Activated CD4-positive, CD25-positive, alpha-beta regulatory T cell treated with anti-CD3 and anti-CD28 coated beads, Interleukin-2, amount 50 U/mL, for 24 hours (primary cell): ENCODE measurements around the gene RWDD3.
A peak's percentile ranks its signal among the peaks of the same experiment; 100 is the strongest.

ENCODE experiments used
- ATAC-seq, 2 donors: fragments of 150-1000 bp; cut with Tn5 transposase; one replicate each; pipeline ENCODE4 v1.10.0; 2021; ENCODE audit warnings: mild to moderate bottlenecking in 1 of 2, moderate library complexity in 1 of 2

The RWDD3 gene, protein sequence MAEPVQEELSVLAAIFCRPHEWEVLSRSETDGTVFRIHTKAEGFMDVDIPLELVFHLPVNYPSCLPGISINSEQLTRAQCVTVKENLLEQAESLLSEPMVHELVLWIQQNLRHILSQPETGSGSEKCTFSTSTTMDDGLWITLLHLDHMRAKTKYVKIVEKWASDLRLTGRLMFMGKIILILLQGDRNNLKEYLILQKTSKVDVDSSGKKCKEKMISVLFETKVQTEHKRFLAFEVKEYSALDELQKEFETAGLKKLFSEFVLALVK

DNA sequence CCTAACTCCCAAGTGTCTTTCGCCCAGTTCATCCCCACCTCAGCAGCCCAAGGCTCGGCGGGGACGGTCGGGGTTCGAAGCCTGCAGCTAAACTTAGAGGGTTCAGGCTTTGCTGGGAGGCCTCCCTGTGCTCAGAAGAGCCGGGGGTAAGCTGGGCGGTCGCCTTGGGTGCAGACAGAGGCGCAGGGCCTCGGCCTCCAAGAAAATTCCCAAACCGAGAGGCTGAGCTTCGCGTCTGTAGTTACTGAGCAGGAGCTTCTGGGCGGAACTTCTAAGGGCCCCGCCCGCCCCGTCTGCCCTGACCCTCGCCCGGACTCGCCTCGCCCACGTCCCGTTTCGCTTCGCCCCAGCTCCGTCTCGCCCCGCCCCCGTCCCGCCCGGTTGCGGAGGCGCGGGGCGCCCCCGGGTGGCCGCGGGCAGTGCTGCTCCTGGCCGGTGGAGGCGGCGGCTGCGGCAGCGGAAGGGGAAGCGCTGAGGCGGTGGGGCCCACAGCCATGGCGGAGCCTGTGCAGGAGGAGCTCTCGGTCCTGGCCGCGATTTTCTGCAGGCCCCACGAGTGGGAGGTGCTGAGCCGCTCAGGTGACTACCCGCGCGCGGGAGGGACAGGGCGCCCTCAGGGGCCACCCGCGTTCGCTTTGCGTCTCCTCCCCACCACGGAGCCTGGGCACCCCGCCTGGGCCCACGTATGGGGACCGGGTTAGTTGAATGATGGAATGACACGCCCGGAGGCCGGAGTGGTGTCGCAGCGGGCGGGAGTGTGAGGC is at the start of gene RWDD3:
TSS of gene RWDD3 (plus strand) at position 474 of the 764 bp plus-strand sequence. CDS start at position 495, 21 bp downstream.
- peak; percentile 95 for ATAC-seq

DNA sequence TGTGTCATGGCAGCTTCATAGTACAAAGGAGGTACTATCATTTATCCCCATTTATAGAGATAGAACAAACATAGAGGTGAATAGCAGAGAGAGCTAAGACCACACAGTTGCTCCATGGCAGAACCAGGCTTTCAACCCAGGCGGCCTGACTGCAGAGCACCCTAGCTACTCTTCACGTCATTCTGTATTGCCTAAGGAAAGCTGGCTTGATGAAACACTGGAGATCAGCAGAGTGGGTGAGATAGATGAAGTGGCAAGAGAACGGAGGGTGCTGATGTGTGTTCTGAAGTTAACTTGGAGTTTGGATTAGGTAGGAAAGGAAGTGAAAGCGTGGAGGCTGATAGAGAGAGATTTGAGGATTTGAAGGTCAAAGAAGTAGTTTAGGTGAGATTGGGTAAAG is 47.9 kb upstream of the RWDD3 start:
- ATAC-seq = no peak

DNA sequence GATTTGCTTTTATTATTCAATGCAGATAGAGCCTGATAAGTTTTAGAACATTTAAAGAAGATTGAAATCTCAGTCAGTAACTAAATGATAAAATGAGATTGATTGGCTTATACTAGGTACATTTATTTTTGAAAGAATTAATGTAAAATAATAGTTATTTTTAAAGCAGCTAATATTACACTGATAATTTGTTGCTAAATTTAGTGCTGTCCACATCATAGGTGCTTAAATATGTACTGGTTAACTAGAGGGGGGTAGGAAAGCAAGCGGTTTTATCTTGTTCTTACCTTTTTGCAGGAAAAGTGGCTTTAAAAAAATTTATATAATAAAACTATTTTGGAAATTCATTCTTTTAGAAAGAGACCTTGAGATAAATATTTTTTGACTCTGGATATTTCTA is 40.4 kb upstream of the RWDD3 start:
- no peak for ATAC-seq

DNA sequence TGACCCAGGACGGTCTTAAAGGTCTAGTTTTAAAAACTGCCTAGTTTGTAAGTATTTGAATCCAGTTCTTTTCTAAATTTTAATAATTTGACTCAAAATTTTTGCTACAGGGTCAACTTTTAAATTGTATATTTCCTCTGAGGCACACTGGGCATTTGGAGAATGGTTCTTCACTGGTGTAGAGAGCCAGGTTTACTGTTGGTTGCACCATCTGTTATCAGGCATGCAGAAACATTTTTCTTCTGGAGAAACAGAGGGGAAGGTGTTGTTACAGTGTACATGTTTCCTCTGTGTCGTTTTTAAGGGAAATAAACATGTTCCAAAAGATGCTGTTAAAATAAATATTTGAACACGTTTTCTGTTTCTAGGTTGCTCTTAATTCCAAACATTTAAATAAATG is 39.0 kb upstream of the RWDD3 start:
- no peak for ATAC-seq

DNA sequence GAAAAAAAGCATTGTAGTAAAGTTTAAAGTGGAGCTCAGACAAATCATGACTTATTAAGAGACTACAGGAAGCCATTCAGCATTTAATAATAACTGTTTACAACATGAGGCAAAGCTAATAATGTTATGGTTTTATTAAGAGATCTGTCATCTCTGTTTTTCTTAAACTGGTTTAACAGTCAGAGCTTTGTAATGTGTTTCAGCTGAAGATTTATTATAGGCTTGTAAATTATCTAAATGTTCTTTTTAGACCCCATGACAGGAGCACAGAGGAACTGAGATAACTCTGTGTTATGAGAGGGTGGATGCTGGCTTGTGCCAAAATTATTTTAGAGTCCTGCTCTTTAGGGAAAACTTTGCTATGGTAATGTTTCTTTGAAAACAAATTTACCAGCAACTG is 38.0 kb upstream of the RWDD3 start:
- ATAC-seq = no peak

DNA sequence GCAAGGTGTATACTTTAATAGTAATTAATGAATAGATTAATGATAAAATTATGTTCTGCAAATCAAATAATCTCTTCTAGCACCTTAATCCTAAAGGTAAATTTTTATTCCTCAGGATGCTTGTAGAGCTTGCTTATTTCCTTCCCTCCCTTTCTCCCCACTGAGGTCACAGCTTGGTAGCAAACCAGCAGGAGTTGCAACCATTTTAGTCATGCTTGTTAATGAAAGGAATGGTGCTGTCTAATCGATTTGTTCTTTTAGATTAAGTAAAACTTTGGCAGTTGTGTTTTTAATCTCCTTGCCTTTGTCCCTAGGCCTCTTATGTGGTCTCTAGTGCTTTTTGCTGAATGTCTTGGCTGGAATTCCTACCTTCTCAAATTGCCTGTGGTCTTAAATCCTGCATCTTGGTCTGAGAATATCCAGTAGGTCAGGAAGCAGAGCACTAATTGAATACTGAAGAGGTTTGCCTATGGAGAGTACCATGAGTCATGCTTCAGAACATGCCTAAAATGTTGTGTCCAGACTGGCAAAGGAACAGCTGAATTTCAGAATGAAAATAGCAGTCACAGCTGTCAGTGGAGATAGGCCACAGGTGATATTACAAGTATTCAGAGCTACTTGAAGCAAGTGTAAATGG is 36.3 kb upstream of the RWDD3 start:
- ATAC-seq = no peak

DNA sequence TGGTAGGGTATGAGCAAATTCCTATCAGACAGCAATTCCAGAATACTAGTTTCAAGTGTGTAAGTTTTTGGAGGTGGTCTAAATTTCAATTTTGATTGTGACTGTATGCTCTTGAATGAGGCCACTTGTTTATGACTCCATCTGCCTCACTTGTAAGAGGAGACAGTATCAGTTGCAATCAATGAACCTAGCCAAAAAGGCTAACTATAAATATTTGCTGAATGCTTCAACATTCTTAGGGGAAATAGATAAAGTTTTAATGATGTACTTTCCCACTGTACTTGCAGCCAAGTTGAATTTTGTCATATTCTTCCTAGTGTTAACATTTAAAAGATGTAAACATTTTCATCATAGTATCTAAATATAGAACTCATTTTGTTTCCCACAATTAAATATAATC is 32.1 kb upstream of the RWDD3 start:
- ATAC-seq = no peak

DNA sequence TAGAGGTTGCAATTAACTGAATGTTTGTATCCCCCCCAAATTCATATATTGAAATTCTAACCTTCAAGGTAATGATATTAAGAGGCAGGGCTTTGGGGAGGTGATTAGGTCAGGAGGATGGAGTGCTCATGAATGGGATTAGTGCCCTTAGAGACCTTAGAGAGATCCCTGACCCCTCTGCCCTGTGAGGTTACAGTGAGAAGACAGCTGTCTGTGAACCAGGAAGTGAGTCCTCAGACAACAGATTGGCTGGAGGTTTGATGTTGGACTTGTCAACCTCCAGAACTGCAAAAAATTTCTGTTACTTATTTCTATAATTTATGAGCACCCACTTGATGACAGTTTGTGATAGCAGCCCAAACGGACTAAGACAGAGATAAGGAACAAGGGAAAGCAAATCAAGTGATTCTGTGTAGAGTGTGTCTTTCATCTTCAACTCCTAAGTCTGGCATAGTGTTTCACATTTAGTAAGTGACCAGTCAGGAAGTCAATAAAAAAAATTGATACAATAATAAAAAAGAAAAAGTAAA is 30.0 kb upstream of the RWDD3 start:
- no peak for ATAC-seq

DNA sequence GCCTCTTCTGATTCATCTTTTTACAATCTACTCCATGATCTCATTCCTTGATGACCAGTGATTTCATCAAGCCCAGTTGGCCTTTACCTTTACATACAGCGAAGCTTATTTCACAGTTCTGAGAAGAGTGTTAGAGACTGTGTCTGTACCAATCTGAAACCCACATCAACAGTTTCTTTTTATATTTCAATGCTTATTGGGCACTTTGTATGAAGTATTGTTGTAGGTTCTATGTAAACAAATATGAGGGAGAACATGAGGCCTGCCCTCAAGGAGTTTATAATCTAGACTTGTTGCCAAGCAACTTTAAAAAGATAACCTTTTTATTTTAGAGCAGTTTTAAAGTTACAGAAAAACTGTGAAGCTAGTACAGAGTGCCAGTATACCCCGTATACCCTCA is 27.5 kb upstream of the RWDD3 start:
- no peak for ATAC-seq

DNA sequence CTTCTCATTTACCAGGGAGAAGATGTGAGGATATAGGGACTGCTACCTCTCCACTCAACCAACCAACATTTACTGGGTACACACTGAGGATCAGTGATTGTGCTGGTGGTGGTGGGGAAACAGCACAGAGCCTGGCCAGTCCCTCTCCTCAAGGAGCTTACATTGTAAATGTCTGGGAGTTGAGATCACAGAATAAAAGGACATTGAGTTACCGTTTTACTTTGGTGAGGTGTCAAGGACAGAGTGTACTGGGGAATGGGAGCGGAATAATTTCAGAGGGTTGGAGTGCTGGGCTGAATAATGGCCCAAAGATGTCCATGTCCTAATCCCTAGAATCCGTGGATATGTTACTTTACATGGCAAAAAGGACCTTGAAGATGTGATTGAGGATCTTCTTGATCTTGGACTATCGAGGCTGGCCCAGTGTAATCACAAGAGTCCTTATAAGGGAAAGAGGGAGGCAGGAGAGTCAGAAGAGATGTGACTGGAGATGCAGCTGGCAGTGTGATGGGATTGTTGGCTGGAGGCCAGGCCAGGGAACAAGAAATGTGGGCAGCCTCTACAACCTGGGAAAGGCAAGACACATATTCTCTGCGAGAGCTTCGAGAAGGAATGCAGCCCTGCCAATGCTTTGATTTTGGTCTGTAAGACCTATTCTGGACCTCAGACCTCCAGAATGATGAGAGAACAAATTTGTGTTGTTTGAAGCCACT is 26.6 kb upstream of the RWDD3 start:
- ATAC-seq = no peak

DNA sequence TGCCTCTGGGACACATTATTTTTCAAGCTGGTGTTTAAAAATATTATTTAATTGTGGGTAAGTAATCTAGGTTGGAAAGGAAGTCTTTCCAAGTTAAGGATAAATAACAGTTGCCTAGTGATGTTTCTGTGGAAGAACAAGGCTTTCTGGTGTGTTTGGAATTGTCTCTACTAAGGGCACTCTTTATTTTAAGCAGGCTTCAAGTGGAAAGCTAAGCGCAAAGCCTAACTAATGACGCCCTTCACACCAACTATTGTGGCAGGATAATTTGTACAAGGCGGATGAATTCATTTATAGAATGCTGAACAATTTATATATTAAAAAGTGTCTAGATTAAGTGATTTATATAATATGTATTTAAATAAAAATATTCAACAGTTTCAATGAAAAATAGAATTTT is 25.1 kb upstream of the RWDD3 start:
- ATAC-seq = no peak

DNA sequence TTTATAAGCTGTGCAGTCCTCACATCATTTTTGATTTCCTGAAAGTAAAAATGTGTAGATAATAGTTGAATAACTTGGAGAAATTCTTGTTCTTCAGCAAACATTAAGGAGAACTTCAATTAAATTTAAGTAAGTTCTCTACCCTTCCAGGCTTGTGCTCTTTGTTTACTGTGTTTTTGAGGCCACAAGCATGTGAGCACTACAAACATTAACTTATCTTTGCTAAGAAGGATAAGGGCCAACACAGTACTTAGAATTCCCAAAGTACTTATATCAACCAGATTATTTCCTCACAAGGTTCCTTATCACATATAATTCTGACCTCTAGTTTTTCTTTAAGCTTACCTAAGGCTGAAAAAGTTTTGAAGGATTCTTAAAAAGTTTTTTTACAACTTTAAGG is 24.7 kb upstream of the RWDD3 start:
- no peak for ATAC-seq

DNA sequence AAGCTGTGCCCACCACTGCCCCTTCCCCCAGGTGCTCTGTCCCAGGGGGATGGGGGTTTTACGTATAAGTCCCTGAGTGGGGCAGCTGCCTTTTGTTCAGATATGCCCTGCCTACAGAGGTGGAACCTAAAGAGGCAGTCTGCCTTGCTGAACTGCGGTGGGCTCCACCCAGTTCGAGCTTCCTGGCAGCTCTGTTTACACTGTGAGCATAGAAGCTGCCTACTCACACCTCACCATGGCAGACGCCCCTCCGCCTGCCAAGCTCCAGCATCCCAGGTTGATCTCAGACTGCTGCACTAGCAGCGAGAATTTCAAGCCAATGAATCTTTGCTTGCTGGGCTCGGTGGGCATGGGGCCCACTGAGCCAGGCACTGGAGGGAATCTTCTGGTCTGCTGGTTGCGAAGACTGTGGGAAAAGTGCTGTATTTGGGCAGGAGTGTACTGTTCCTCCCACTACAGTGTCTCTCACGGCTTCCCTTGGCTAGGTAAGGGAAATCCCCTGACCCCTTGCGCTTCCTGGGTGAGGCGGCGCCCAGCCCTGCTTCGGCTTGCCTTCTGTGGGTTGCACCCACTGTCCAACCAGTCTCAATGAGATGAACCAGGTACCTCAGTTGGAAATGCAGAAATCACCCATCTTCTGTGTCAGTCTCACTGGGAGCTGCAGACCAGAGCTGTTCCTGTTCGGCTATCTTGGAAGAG is 17.6 kb upstream of the RWDD3 start:
- peak in 1 of 2 donors; percentile 61 for ATAC-seq

DNA sequence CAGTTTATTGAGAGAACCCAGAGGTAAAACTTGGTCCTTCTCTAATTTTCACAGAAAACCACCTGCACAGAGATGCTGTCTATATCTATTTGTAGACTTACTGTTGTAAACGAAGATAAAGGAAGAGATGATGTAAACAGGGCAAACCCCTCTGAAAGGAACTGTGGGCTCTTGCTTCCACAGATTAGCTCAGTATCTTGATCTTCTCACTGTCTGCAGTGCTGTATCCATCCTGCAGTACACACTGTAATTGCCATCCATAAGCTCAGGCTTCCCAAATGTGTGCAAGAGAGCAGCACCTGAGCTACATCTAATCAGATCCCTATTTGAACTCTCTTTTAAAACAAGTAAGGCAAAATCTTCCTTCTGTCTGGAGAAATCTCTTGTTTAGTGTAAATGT is 16.6 kb upstream of the RWDD3 start:
- no peak for ATAC-seq

DNA sequence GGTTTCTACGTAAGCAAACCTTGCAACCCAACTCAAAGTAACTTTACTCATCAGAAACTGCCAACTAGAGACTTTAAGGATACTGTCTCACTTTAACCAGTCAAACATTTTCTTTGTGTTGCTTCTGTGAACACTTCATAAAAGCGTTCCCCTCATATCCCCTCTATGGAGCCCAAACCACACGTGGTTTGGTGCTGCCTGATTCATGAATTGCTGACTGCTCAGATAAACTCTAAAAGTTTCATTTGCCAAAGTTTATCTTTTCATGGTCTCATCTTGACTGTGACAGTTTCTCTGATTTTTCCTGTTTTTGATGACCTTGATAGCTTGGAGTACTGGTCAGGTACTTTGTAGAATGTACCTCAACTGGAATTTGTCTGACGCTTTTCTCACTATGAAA is 14.6 kb upstream of the RWDD3 start:
- ATAC-seq = no peak

DNA sequence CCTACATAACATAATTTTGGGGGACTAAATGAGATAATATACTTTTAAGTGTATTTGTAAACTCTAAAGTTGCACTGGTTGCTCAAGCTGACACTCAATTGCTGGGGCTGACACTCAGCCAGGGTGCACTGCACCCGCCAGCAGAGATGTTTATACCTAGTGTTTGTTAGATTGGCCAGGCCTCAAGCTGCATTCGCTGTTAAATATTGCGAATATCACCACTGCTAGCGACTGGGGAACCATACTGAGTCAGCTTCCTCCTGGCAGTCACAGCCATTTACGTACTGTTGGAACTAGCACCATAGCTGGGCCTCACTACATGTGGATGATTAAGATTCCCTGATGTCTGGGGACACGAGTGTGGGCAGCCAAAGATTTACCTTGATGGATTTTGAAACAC is 12.7 kb upstream of the RWDD3 start:
- ATAC-seq = no peak

DNA sequence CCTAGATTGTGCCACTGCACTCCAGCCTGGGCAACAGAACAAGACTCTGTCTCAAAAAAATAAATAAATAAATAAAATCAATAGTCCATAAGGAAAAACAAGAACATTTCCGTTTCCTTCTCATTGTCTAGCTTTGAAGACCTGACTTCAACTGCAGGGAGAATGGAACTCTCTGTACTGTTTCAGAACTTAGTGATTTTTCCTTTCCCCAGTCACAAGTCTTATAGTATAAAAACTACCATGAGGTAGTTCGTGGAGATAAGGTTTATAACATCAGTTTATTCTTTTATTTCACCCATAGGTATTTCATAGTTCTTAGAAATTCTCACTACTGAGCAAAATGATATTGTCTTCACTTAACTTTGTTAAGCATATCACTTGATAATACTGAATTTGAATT is 11.4 kb upstream of the RWDD3 start:
- no peak for ATAC-seq

DNA sequence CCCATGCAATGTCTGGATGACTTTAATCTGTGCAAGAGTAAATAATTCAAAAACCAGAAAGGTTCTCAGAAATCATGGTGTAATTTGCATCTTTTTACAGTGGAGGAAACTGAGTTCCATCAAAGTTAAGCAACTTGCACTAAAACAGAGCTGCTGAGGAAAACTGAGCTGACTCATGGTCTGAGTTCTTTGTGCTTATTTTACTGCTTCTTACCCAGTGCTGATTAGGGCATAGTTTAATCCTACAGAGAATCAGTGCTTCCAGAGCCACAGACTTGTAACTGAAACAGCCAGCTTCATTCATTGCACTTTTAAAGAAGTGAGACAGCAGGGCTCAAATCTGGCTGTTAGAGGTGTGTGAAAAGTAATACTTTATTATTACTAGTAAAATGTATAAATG is 10.9 kb upstream of the RWDD3 start:
- ATAC-seq = no peak

DNA sequence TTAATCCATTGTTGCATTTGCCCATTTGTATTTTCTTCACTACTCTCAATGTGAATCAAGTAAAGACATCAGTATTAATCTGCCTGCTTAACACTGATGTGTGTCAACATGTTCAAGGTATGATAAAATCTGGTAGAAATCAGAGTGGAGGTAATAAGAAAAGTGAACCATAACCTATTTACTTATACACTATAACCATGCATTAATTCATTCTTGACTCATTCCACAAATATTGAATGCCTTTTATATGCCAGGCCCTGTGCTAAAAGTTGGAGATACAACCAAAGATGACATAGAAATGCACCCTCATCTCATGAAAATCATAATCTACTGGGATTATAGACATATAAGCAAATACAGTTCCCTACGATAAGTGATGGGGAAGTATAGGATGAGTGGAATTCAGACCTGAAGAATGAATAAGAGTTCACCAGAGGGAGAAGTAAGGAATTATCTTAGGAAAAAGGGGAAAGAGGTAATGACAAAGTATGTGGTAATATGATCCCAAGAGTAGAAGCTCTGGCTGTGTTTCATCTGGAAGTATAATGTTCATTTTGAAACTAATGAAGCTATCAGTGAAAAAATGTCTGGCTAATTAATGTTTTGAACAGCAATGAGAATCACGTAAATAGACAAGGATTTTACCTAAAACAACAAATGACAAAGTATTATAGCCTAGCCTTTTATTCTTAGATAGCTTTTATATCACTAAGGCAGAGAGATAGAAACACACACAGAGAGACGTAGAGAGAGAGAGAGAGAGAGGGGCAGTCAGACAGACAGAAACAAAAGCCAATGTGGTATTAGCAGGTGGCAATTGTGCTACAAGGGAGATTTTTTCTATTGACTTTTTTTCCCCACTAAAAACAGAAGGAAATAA is 7.0 kb upstream of the RWDD3 start:
- ATAC-seq = no peak

DNA sequence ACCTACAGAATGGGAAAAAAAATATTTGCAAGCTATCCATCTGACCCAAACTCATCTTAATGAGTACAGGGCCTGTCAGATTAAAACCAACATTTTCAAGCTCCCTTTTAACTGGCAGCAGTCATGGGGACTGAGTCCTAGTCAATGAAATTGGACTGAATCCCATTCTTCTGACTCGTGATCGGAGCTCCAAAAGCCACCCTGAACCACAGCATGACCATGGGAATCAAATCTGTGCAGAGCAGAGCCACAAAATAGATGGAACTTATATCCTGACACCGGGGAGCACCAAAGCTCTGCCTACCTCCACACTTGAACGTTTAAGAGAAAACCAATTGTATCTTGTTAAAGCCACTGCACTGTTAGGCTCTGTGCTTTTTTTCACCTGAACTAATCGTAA is 5.0 kb upstream of the RWDD3 start:
- no peak for ATAC-seq

DNA sequence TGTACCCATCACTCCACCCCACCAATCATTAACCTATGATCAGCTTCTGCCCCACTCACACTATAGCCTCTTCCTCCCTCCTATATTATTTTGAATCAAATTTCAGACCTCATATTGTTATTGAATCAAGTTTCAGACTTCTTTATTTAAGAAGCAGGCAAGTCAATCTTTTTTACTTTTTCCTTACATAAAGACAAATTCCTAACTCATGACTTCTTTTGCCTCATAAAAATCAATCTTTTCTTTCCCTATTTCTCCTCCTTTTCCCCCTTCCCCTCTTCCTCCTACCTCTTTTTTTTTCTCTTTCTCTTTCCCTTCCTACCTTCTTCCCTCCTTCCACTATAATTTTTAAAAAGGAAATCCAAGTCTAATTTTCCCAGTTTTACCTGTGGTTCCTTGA is 4.3 kb upstream of the RWDD3 start:
- ATAC-seq = no peak

DNA sequence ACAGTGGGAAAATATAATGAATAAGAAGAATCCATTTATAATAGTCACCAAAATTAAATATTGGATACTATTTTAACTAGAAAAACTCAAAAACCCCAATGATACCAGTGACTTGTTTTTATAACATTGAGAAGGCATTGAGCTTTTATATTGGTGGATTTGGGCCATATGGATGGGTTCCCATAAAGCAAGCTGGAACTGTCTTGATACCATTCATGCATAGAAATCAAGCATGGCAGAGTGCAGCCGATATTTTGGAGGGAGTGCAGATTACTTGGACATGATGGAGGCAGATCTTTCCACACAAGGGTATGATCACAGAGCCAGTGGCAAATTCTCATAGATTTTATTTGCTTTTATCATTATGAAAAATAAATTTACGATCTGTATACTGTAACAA is 3.8 kb upstream of the RWDD3 start:
- no peak for ATAC-seq
